A549 (cell line): ENCODE results near the gene PTPRK.

ENCODE experiments used
- BHLHE40 ChIP-seq: IDR thresholded peaks from 2 replicates; pipeline ENCODE4 v1.6.1; 2012; ENCODE audit warnings: low read depth, low read length, inconsistent platforms
- CBX2 ChIP-seq: fragments of 200-600 bp; sonication (generic); IDR thresholded peaks from 2 replicates; pipeline ENCODE4 v1.6.1; 2016; ENCODE audit warnings: low read depth, mild to moderate bottlenecking, borderline replicate concordance
- CTCF ChIP-seq: fragments of >200 bp; sonication (Bioruptor Twin); formaldehyde crosslinking; IDR thresholded peaks from 3 replicates; pipeline ENCODE4 v1.5.1; 2016
- FOSL2 ChIP-seq, 2 experiments: fragments of 450-650 bp in 1 of 2; fragments of >200 bp in 1 of 2; sonication (Bioruptor Twin) in 1 of 2; formaldehyde crosslinking; IDR thresholded peaks; 2 replicates each; pipeline versions ENCODE4 v1.5.0 to v1.6.1; 2016 to 2020; ENCODE audit warnings: mild to moderate bottlenecking in 1 of 2, moderate library complexity in 1 of 2
- MAFK ChIP-seq: fragments of 450-650 bp; IDR thresholded peaks from 2 replicates; pipeline ENCODE4 v1.6.1; 2014; ENCODE audit not compliant: partially characterized antibody
- MAX ChIP-seq: IDR thresholded peaks from 2 replicates; pipeline ENCODE4 v1.6.1; 2012
- MAZ ChIP-seq: fragments of 150-350 bp; IDR thresholded peaks from 2 replicates; pipeline ENCODE4 v1.6.1; 2014; ENCODE audit warnings: antibody characterized with exemption, low read depth, low read length, borderline replicate concordance
- RAD21 ChIP-seq, 2 experiments: fragments of >200 bp in 1 of 2; sonication (Bioruptor Twin) in 1 of 2; formaldehyde crosslinking in 1 of 2; IDR thresholded peaks in 1 of 2; conservative IDR thresholded peaks in 1 of 2; 2 replicates in 1 of 2; 3 replicates in 1 of 2; pipeline ENCODE4 v1.6.1; 2012 to 2018; ENCODE audit warnings: inconsistent platforms in 1 of 2
- REST ChIP-seq: fragments of 200-600 bp; sonication (generic); IDR thresholded peaks from 2 replicates; pipeline ENCODE4 v1.6.1; 2016; ENCODE audit warnings: antibody characterized with exemption, mild to moderate bottlenecking, moderate library complexity

GRCh38 chr6:128414943-128415342, 105.5 kb downstream of the PTPRK start:
- TF ChIP-seq CTCF (no peak), CBX2 (no peak), MAZ (no peak), REST (no peak), MAX (no peak), MAFK (no peak), RAD21 (conservative IDR thresholded peaks at IDR 0.05 in 1 of 2, IDR thresholded peaks at IDR 0.05 in 1 of 2) (no peak), BHLHE40 (no peak), FOSL2 (IDR thresholded peaks at IDR 0.05) (no peak), FOSL2 (CRISPR knock-in tag; IDR thresholded peaks at IDR 0.05) (no peak)
